Measurements from ENCODE around the gene HDAC8.

The HDAC8 gene

DNA sequence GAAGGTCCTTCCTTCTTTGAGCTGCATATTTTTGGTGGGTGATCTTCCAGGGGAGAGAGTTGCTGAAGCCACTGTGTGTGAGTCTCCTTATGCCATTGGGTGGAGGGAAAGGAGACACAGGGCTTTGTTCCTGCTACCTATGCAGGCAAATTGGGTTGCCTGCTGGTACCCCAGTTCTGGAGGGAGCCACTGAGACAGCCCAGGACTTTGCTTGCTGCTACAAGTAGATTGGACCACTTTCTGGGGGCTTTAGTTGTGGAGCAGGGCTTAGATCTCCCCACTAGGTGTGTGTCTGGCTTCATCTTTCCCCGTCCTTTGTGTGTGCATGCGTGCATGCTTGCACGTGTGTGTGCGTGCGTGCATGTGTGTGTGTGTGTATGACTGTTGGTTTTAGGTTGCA, 276.9 kb downstream of the HDAC8 start:
- H3K9me3 Mint-ChIP-seq = no peaks in the 10 kb centered on the region
- no peak for ATAC-seq
- H3K36me3 Mint-ChIP-seq = no peaks in the 10 kb centered on the region
- H3K4me1 Mint-ChIP-seq = no peaks in the 10 kb centered on the region
- peaks cover 56% of the 10 kb centered on the region for H3K27me3 Mint-ChIP-seq
- no peak overlapping the region for H3K4me3 Mint-ChIP-seq
- no peak overlapping the region for H3K27ac Mint-ChIP-seq

- Mint-ChIP-seq H3K27me3 (peaks cover 58% of the 10 kb centered on the region), H3K4me3 (no peak overlapping the region), H3K36me3 (no peaks in the 10 kb centered on the region), H3K9me3 (no peaks in the 10 kb centered on the region), H3K27ac (no peak overlapping the region), H3K4me1 (no peaks in the 10 kb centered on the region)
- no peak for ATAC-seq
These were observed 278.1 kb downstream of the HDAC8 start for GRCh38 chrX:72294497-72294896.

DNA sequence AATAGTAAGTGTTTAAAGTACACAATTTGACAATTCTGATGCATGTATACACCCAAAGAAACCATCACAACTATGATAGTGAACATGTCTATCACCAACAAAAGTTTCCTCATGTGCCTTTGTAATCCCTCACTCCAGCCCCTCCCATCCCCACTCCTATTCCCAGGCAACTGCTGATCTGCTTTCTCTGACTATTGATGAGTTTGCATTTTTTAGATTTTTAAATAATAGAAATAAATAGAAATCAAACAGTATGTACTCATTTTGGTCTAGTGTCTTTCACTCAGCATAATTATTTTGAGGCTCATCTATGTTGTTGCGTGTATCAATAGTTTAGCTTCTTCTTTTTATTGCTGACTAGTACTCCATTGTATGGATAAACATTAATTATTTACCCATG, 290.3 kb downstream of the HDAC8 start:
- Mint-ChIP-seq H3K9me3 (no peaks in the 10 kb centered on the region), H3K4me3 (no peak overlapping the region), H3K36me3 (no peaks in the 10 kb centered on the region), H3K27me3 (no peaks in the 10 kb centered on the region), H3K27ac (no peak overlapping the region), H3K4me1 (peaks cover under 1% of the 10 kb centered on the region)
- no peak for ATAC-seq

DNA sequence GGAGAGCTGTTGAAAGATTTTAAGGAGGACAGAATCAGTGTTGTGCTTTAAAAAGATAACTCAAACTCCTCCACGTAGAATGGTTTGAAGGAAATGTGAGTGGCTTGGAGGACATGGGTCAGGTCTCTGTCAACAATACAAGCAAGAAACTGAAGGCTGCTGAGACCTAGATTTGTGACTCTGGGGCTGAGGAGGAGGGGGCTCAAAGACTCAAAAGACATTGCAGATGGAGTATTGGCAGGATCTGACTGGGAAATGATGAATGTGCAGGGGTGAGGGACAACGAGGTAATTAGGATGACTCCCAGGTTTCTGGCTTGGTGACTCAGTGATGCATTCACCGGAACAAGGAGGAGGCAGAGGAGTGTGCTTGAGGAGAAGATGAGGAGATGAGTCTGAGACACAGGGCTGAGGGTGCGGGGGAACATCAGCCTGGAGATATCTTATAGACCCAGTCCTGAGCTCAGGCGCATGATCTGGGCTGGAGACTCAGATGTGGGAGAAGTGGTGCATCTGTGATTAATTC, 292.3 kb downstream of the HDAC8 start:
- Mint-ChIP-seq H3K4me1 (peaks cover 11% of the 10 kb centered on the region), H3K27ac (no peak overlapping the region), H3K36me3 (peaks cover 6% of the 10 kb centered on the region), H3K27me3 (no peaks in the 10 kb centered on the region), H3K9me3 (no peaks in the 10 kb centered on the region), H3K4me3 (no peak overlapping the region)
- no peak for ATAC-seq
